Activated CD4-positive, alpha-beta T cell treated with anti-CD3 and anti-CD28 coated beads for 1 hour (primary cell): ENCODE data around the gene CENPU.

ENCODE experiments used
- DNase-seq: peaks from one replicate; pipeline ENCODE4 v3.0.0-alpha.2; 2020

The CENPU gene

DNA sequence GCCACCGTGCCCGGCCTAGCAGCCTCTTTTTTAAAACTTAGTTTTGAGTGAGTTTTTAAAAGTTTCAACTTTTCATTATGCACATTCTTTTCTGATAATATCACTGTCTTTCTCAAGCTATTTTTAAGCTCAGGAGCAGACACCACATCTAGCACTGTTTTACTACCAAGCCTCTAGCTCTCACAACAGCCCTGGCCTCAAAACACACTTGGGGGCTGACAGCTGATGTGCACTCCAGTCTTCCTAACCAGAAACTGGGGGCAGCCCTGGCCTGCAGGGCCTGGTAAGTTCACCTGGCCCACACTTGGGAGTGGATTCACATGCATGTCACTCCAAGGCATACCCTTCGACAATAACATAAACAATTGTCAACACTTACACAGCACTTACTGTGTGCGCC is 34.0 kb downstream of the CENPU start:
- no peak for DNase-seq

DNA sequence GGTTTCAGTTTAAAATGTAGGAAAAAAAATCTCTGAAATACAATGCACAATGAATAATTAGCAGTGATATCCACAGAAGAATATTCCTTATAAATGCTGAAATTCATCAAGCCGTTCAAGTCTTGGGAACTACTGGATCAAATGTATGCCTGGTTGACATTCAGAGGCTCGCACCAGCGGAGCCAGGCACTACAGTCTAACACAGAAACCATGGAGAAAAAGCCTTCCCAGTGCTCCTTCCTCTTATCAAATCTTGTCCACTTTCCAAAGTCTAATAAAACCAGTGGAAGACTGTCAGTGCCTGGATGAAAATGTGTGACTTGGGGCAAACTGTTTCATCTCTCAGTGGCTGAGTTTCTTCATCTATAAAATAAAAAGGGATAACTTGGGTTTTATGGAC is 35.9 kb downstream of the CENPU start:
- no peak for DNase-seq

DNA sequence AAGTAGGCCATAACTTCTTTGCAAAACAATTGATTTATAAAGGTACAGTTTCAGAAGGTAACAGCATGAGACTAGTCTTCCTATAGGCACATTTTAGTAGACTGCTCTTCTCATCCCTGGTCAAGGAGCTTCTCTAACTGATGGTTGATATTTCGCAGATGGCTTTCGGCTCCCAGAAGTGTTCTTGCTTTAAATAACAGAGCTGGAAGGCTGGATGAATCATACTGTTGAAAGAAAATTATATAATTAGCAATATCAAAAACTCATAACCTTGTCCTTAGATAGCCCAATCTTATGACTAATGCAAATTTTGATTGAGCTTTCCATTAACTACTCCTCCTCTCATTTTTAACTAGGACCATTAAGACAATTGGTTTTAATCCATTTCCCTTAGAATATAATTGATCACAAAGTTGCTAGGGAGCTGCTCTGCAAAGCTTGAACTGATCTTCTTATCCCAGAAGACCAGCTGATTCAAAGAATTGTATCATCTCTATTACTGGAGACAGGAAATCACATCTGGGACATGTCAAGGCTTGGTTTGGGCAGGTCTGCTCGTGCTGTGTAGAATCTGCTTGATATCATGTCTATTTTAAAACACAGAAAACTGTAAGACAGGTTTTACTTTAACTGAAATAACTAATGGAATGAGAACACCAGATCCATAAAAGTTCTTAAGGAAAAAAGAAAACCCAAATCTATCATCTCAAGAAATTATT is 38.6 kb downstream of the CENPU start:
- DNase-seq = no peak

DNA sequence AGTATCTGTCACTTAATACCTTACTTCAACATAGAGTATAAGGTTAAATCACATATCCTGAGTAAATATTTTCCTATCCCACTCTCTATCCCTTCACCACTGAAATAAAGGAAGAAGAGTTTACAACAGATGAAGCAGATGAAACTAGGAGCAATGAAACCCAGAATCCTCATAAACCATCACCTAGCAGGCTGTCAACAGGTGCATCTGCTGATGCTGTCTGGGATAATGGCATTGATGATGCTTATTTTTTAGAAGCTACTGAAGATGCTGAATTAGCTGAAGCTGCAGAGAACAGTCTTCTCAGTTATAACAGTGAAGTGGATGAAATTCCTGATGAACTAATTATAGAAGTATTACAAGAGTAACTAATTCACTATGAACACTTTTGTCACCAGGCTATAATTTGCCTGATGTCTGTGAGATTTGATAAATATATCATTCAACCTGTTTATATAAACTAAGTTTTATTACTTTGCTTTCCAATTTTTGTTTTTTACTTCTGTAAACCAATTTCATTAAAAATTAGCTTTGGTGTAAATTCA is 39.4 kb downstream of the CENPU start:
- DNase-seq = no peak

DNA sequence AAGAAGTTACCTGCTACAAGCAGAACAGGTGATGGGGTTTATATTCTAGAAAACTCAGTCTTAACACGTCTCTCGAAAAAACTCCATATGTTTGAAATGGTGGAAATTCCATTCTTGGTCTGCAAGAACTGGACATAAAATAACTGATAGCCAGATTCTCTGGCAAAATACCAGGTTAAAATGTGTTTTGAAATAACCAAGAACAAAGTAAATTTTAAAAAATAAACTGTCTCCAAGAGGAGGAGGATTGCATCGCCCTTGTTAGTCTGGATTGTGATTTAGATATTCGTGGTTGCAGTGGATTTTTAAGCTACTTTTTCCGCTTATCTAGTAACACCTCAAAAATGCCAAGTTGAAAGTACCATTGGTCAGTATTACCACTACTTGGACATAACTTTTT is 40.8 kb downstream of the CENPU start:
- DNase-seq = no peak

DNA sequence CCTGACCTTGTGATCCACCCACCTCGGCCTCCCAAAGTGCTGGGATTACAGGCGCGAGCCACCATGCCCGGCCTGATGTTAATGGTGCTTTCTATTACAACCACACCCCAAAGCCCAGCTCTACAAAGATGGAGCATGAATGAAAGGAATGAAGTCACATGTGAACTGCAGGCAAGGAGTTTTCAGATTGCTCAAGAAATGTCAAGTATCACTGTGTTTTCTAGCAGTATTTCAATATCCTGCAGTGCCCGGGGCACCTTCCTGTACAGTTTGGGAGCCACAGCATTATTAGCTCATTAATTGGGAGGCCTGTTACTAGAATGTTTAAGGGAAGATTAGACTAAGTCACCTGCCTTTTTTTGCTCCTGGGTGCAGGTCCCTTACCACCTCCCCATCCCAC is 44.2 kb downstream of the CENPU start:
- DNase-seq = no peak

DNA sequence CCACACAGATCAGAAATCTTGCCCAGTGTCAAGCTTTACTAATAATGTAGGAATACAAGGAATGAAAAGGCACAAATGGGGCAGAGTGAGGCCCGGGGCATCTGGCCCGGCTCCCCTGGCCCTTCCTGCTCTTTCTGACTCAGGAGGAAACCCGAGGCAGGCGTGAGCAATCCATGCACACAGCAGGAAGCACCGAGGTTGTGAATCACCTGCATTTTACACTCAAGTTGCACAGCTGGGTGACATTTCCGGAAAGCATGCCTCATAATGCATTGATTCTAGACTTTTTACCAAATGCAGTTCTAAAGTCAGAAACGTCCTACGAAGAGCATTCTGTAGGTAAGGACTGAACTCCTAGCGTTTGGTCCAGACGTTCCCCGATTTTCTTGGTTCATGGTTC is 45.4 kb downstream of the CENPU start:
- DNase-seq = no peak

DNA sequence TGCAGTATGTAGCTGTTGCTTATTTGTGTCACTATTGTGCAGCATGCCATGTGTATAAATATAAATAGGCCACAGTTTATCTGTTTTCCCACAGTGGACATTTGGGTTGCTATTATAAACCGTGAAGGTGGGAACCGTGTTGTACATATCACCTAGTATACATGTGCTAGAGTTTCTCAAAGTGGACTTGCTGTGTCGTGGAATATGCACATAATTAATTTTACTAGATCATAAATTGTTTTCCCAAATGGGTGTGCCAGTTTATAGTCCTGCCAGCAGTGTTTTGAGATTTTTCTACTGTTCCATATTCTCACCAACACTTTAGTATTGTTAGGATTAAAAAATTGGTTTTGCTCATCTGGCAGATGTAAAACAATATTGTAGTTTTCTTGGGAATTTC is 45.9 kb downstream of the CENPU start:
- DNase-seq = no peak

DNA sequence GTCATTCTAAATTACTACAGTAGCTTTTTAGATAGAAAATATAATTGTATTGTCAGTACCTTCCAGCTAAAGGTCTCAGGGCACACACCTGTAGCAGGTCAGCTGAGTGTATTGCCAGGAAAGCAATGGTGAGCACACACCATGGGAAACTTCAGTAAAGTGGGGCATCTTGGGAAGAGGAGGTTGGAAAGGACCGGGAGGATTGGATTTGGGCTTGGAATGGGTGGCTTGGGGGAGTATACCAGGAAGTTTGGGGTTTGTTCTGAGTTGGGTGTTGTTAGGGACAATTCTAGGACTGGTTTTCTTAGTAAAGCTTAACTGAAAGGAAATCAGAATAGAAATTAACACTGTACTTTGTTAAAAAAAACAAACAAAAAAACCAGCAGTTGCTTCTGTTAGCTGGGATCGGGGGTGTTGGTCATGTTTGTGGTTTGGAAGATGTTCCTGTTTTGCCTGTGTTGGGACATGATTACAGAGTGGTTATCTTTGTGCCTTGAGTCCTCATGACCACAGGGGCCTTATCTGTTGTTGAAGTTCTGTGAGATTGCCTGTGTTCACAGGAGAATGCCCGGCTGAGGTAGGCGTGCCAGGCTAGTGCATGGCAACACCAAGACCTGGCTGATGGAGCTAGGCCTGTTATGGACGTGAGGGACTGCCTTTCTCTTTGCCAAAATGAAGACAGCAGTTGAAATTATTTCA is 49.3 kb downstream of the CENPU start:
- DNase-seq = no peak

DNA sequence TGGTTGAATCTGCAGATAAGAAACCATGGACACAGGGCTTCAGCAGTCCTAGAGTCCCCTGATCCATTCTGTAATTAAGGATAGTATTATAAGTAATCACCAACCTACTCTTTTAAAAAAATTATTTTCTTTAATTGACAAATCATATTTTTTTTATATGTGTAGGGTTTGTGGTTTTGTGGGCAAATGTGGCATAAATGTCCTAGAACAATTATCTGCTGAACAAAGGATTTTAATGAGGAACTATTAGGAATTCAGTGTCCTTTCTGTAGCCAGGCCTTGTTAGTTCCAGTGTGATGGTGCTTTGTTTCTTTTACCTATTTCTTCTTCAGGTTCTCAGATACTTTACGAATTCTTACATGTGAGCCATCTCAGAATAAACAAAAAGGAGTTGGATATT is 52.0 kb downstream of the CENPU start:
- DNase-seq = no peak

DNA sequence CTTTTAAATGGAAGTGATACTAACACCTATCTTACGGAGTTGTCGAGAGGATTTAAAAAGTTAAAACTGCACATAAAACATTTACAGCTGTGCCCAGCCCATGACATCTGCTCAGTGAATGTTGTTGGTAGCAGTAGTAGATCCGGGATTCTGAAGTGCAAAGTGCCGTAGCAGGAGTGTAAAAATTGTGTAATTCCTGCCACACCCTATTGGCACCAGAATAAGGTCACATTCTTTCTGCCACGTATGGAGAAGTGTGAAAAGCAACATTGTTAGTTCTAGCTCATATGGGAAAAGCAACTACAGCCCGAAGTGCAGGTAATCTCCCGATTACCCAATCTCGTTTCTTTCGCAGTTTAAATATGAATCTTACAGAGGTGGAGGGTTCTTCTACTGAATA is 53.2 kb downstream of the CENPU start:
- no peak for DNase-seq

DNA sequence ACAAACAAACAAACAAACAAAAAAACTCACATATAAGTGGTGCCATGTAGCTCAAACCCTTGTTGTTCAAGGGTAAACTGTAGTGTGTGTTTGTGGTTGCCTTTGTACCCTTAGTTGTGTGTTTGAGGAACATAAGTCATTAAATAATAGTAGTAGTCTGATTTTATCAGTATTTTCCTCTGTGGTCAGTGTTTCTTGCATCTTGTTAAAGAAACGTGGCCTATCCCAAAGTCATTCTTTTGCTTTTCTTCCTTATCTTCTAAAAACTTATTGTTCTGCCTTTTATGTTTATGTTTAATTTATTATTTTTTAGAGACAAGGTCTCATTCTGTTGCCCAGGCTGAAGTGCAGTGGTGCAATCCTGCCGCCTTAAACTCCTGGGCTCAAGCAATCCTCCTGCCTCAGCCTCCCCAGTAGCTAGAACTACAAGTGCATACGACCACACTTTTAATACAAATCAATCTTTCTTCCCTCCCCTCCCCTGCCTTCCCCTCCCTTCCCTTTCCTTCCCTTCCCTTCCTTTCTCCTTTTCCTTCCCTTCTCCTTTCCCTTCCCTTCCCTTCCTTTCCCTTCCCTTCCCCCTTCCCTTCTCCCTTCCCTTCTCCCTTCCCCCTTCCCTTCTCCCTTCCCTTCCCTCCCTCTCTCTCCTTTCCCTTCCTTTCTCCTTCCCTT is 57.9 kb downstream of the CENPU start:
- no peak for DNase-seq

DNA sequence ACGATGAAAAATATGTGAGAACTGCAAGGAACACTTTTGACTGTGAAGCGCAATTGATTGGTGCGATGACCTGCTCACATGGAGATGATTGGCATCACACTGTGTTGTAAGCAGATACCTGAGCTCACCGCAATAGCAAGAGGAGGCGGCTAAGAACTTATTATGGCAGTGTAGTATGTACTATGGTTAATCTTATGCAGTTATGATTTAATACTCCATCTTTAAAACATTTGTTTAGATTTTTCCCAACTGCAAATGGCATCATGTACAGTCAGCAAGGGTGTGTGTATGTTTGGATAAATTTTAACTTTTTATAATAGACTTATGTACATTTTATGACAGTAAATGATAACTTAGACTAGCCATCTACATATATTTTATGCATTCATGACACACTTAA is 58.9 kb downstream of the CENPU start:
- DNase-seq = no peak

DNA sequence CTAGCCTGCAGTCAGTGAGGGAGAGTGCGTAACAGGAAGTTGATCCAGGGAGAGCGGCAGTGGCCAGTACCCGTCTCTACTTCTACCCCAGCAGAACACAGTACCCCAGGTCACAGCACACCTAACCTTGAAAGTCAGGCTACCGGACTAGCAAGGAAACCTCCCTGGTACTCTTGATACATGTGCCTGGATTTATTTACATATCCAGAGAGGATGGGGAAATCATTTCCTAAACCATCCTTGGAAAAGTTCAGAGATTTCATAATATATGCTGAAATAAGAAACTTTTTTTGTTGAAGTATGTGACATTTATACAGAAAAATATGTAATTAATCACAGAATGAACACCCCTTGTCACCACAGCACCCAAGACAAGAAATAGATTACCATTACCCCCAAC is 59.9 kb downstream of the CENPU start:
- DNase-seq = no peak

DNA sequence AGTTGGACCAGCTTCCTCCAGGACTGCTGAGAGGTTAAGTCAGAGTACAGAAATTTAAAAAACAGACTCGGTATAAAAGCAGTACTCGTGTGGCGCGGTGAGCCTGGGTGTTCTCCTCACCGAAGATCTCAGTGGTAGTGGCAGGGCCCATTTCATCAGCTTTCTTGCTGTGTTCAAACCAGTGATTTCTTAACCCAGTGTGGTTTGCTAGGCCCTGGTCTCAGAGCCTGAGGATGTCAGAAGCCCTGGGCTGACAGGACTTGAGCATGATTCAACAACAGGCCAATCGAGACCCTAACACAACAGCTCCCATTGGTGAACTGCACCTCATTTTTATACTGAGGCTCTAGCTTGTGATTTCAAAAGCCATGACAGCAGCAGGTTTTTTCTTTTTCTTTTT is 61.2 kb downstream of the CENPU start:
- DNase-seq = no peak

DNA sequence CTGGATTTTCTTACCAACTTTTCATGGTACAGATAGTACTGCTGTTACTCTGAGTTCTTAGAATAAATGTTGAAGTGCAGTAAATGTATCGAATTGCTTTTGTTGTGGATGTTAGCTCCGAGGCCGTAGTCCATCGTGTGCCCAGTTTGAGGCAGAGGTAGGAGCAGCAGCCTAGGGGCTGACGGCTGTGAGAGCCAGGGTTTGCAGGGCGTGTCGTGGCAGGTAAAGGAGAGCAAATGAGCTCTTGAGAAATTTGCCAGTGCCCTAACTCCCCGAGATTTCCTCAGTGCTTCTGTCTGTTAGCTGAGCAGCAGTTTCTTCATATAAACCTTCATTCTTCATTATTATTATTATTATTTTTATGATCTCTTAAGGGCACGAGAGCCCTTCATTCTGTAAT is 62.8 kb downstream of the CENPU start:
- no peak for DNase-seq

DNA sequence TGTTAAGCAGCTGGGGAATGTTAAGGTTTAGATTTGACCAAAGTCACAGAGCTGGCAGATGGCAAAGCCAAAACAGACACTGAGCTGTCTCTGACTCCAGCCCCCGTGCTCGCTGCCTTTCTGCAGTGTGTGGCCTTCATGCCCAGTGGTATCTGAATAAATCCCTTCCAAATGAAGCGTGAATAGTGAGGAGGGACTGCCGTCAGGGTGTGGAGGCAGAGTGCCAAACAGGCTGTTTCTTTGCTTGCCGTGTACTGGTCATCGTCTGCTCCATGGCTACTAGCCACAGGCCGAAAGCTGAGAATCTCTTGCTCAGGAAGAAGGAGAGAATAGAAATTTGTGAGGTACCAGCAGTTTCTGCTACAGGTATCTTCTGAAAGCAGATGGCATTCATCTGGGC is 64.6 kb downstream of the CENPU start:
- no peak for DNase-seq

DNA sequence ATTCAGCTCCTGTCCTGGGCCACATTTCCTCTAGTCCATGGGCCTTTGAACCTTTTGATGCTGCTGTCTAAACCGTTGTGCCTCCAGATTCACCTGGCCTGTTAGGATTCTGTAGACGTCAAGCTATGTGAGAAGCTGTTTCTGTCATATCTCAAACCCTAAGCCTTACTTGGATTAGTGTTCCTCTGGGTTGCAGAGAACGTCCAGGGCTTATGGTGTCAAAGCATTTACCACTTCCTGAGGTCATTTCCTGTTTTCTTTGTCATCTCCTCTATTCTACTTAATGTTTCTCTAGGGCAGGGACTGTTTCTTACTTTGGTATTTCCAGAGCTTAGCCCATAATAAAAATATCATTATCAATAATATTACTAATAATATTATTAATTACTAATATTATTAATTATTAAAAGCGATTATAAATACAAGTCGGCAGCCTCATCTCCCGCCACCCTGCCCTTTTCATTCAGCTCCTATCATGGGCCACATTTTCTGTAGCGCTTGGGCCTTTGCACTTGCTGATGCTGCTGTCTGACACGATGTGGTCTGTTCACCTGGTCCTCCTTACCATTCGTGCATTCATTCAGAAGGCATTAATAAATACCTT is 65.3 kb downstream of the CENPU start:
- no peak for DNase-seq

DNA sequence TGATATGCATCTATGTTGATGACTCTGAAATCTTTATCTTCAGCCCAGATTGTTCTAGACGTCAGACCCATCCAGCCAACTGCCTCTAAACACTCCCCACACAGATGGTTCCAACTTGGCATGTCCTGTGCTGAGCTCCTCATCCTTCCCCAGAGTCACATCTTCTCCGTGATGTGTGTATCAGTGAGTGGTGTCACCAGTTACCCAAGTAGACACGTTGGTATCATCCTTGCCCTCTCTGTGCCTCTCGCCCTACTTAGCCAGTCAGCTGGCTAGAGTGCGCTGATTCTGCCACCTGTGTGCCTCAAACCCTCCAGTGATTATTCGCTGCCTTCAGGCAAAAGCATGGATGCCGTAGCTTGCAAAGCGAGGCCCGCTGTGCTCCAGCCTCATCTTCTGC is 65.8 kb downstream of the CENPU start:
- no peak for DNase-seq

DNA sequence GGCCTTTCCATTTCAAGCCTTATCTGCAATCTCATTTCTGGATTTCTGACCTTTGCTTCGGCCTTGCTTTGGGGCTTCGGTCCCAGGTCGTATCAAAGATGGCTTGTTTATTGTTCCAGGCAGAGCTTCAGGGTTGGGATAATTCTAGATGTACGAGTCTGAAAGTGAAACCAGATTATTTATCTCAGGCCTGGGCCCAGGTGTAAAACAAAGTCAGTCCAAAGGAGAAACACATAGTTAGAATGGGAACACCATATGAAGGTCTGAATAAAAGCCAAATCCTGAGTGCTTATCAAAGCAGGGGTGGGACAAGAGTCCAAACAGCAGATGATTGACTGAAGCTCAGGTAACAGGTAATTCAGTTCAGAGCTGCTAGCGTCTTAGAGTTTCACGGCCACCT is 67.2 kb downstream of the CENPU start:
- no peak for DNase-seq

DNA sequence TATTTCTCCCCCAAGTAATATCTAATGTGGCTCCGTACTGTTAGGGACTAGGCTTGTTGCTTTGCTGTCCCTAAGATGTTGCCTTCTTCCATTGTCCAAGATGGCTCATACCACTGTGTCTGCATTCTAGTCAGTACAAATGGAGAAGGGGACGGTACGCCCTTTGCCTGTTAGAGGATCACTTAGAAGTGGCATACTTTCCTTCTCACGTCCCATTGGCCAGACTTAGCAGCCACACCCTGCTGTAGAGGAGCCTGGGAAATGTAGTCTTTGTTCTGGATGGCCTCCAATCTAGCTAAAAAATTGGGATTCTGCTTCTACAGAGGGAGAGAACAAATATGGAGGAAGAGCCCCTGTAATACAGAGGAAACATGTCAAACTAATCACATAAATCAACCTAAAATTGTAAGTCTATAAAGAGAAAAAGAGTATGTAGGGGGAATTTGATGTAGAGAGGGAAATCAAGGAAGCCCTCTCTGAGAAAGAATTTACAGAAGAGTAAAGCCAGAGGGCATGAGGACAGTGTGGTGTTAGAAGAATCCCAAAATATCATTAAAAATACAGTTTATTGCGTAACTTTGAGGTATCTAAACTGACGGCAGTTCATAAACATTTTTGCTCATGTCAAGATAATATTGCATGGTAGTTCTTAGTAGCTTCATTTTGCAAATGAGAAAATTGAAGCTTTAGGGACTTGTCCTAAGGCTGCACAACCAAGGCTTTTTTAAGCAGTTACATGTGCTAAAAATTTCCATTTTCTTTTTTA is 69.3 kb downstream of the CENPU start:
- no peak for DNase-seq

DNA sequence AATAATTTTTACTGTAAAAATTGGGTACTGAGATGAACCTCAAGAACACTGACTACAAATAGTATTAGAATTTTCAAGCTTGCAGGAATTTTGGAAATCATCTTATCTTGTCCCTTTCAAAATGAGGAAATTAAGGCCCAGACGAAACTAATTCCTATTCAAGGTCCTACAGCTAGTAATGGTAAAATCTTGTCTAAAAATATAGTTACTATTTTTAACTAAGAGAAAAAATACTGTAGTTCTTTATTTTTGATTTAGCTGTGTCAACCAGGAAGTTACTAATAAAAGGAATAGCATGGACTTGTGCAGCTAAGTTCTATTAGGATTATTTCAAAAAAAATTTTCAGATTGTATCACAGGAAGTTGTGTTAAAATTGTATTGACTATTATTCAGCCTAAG is 71.7 kb downstream of the CENPU start:
- no peak for DNase-seq

DNA sequence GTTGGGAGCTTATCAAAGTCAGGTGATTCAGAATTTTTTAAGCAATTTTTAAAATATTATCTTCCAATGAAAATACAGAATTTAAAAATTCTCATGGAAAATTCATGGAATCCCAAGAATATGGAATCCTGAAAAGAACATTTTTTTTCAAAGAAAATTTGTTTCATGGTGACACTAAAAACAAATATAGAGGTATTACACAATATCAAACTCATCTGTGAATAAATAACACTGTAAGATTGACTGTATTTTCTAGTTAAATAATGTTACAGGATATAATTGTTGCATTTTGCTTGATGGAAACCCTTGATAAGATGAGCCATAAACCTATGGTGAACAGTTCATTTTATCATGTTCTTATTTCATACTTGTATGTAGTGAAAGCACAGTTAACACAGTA is 72.9 kb downstream of the CENPU start:
- no peak for DNase-seq
